ENCODE measurements around the gene MOB2.

MOB2 gene

GRCh38 chr11:1470681-1471611 is 15.6 kb downstream of the MOB2 start:
- no peak for DNase-seq

DNA sequence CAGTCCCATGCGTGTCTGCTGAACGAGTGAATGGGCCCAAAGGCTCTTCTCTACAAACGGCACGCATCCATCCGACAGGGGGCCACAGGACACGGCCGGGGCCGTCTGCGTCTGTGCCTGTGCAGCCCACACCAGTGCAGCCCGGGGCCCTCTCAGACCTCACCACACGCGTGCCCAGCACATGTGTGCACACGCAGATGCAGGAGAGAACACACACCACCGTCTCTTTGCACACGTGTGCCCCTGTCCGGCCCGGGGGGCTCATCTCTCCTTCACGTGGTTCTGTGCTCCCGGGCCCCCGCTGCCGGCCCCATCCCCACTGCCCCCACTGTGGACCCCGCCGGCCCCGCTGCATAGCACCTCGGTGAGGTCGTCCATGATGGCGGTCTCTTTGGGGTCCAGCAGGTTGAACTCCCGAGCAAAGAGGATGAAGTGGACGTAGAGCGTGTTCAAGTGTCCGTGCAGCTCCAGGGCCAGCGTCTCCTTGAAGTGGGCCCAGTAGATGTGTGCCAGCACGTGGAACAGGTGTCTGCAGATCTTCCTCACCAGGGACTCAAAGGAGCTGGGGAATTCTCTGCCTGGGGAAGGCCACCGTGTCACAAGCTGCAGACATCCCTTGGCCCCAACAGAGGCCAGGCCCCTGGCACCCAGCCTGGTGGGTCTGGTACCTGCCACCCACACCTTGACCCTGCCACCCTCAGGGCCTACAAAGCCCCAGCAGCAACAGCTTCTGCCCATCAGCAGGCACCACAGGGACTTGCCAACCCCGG is 16.5 kb downstream of the MOB2 start:
- no peak for DNase-seq

DNA sequence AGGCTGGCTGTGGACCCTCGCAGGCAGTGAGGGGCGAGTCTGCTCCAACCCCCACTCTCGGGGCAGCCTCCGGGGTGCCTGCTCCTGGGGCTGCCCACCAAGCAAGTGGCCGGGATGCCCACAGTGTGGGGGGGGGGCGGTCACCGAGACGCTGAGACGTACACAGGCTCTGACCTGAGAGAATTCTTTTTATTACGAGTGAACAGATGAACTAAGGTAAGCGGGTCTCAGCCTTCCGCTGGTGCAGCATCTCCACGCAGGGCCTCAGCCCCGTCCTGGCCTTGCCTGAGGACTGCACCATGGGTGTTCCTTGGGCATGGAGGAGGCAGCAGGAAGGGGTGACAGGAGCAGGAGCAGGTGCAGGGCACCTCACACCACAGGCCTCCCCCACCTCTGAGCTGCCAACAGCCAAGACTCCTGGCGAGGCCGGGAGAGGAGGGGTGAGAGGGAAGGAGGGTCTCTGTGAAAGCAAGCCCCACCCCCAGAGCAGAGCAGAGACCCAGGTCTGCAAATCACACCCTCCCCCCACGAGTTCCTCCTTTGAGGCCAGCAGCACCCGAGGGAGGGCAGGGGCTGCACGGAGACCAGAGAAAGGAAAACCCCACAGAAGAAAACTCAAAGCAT is 17.2 kb downstream of the MOB2 start:
- DNase-seq: no peak

DNA sequence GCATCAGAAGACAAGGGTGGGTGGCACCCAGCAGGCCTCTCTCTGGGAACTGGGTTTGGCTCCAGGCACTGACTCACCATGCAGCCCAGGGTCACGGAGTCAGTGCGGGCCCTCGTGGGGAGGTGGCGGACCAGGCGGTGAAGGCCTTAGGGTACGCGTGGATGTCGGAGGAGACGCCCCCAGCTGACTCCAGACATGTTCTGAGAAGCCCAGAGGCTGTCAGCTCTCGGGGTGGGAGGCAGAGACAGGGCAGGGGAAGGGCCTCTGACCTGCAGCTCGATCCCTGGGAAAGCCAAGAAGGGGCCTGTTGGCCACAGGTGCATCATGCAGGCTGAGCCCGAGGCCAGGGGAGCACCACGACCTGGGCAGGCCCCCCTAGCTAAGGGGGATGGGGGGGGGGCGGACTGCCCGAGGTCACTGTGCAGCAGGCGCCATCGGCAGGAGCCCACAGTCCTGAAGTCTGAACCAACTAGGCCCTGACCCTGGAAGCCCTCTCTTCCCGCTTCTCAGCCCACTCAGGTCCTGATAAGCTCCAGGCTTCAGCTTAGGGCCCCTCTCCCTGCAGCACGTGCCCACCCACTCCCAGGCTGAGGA is 18.0 kb downstream of the MOB2 start:
- no peak for DNase-seq

DNA sequence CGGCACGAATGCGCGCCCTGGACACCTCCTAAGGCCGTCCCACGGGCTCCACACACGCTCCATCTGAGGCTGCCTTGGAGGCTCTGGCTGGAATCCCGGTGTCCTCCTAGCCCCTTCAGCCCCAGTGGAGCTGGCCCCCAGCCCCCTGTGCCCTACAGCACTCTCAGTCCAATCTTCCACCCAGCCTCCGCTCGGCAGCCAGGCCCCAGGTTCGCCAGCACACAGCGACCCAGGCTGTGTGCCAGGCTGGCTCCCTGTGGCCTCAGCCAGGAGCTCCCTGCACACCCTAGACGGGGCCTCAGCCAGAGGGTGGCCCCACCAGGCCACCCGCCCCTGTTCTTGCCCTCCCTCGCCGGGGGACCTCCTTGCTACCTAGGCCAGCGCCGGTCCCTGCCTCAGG is 18.6 kb downstream of the MOB2 start:
- DNase-seq: no peak

DNA sequence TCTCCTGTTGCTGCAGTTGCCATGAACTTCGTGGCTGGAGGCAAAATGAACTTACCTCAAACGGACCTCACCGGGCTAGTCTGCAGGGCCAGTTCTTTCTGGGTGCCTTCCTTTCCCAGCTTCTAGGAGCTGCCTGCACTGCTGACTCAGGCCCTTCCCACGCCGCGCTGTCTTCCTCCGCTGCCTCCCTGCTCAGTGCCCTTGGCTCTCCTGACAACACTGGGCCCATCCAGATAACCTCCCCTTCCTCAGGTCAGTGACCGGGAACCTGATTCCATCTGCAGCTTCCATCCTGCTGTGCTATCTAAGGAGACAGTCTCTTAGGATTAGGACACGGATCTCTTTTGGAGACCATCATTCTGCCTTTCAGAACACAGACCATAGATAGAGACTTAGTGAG is 19.3 kb downstream of the MOB2 start:
- no peak for DNase-seq

- no peak for DNase-seq
Measured at GRCh38 chr11:1466784-1467183, 19.8 kb downstream of the MOB2 start.

- DNase-seq: no peak
Measured at GRCh38 chr11:1463056-1463455, 23.5 kb downstream of the MOB2 start.

DNA sequence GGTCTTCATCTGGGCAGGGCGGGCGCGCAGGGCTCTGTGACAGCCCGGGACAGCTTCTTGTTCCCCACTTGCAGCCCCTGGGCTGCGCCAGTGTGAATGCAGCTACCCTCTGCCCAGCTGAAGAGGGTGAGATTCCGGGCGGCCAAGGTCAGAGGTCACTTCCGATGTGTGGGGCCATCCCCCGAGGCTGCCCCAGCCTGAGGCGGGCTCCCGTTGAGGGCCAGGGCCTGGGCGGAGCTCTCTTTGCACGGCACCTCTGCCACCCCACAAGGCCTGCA is 23.9 kb downstream of the MOB2 start:
- no peak for DNase-seq

GRCh38 chr11:1461826-1462697 is 24.5 kb downstream of the MOB2 start:
- no peak for DNase-seq

DNA sequence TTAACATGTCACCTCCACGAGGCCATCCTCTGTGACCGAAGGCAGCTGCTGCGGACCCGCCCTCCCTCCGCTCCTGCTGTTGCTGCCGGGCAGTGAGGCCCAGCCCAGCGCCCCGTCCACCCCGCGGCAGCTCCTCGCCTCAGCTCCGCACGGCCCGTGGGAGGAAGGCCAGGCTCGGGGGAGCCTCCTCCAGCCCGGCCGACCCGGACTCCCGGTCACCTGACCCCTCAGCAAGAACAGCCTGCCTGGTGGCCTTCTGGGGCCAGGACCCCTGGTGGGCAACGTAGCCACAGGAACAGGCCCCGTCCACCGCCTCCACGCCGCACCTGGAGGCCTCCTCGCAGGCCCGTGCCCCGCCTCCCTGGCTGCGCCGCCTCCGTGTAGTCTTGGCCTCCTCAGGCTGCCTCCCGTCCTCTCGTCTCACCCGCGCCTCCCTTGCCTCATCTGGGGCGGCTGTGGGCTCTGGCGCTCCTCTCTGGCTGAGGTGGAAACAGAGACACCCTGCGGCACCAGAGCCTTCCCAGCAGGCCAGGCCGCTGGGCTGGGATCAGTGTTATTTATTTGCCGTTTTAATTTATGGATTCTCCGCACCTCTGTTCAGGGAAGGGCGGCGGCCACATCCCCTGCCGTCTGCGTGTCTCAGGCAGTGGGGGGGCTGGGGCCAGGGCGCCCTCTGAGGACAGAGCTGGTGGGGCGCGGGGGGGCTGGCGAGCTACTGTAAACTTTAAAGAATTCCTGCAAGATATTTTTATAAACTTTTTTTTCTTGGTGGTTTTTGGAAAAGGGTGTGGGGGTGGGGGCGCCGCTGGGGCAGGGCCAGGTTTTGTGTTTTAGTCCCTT is 25.4 kb downstream of the MOB2 start:
- DNase-seq: no peak

DNA sequence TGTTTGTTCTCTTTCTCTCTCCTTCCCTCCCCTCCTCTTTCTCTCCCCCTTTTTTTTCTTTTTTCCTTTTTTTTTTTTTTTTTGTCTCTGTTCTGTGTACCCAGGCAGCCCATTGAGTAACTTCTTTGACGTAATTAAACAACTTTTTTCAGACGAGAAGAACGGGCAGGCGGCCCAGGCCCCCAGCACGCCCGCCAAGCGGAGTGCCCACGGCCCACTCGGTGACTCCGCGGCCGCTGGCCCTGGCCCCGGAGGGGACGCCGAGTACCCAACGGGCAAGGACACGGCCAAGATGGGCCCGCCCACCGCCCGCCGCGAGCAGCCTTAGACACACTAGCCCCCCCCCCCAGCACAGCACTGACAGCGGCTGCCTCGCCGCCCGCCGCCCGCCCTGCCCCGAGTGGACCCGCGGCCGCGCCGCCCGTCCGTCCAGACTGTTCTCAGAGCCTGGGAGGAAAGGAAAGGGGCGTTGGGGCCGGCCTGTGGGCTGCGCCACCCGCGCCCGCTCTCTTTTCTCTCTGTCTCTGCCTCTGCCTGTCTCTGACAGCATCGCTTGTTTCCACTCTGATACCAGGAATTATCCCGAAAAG is 26.1 kb downstream of the MOB2 start:
- no peak for DNase-seq

DNA sequence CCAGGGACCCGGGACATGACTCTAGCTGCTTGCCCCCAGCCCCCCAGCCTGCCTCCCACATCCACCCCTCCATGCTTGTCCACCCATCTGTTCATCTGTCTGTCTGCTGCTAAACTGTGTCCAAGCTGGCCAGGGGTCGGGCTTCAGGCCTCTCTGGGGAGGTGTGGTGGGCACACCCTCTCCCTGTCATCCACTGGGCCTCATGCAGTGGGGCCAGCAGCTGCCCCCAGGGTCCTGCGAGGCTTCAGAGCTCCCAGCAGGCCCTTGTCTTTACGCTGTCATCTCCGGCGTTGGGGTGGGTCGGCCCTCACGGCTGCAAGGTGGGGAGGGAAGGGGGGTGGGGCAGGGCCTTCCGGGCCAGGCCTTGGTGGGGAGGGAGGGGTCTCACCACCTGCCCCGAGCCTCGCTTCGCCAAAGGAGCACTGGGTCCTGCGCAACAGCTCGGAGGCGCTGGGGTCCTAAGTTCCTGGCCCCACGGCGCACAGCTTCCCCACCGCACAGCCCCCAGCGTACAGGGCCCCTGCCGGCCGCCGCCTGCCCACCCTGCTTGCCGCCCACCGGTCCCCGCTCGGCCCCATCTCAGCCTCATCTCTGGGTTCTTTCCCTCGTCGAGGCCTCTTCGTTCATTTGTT is 26.7 kb downstream of the MOB2 start:
- no peak for DNase-seq

DNA sequence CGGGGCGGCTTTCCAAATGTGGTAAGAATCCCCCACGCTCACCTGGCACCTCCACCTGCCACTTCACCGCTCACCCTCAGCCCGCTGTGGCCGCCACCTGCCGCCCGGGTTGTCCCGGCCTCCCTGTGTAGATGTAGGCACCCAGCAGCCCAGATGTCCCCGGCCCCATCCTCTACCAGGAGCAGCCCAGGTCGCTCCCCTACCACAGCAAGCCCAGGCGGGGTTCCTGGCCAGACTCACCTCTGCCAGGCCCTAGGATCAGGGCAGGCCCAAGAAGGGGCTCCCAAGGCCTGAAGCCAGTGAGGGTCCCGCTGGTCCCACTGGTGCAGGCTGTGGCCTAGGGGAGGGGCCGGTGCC is 27.4 kb downstream of the MOB2 start:
- no peak for DNase-seq

- no peak for DNase-seq
Measured at GRCh38 chr11:1458340-1459218, 28.0 kb downstream of the MOB2 start.

- no peak for DNase-seq
Measured at GRCh38 chr11:1457856-1458255, 28.7 kb downstream of the MOB2 start.

DNA sequence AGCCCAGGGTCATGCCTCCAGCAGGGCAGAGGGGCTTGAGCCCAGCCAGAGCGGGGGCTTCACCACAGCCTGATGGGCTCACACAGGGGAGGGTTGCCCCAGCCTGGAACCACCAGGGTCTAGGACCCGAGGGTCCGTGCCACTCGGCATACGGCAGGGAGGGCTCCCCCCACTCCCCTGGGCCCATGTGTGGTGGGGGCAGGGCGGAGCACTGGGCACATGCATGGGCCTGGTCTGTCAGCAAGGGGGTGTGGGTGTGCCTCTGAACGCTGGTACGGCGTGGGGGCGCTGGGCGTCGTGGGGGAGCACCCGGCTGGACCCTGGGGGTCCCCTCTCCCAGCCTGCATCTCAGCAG is 29.3 kb downstream of the MOB2 start:
- no peak for DNase-seq

DNA sequence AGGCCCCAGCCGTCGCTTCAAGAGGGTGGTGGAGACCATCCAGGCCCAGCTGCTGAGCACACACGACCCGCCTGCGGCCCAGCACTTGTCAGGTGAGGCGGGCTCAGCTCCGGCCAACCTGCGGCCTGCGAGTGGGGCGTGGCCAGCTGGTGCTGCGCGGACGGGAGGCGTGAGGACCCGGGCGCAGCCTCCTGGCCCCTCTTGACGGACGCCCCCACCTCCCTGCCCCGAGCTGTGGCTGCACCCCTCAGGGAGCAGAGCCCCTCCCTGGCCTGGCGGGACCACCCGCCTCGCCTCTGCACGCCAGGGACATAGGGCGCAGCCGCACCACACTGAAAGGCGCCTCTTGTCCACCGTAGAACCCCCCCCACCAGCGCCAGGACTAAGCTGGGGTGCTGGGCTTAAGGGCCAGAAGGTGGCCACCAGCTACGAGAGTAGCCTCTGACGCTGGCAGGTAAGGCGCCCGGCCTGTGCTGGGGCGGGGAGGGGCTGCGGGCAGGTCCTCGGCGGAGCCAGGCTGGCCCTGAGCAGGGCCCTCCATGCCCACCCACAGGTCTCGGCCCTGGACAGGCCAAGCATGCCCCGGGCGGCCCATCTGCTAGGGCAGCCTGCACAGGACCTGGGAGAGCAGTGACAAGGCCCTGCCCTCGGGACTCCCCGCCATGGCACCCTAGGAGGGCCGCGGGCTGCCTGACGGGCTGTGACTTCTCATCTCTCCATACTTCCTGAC is 29.8 kb downstream of the MOB2 start:
- no peak for DNase-seq

GRCh38 chr11:1456176-1456575 is 30.4 kb downstream of the MOB2 start:
- no peak for DNase-seq
